CD4-positive, CD25-positive, alpha-beta regulatory T cell (primary cell): ENCODE measurements around the gene PEAK1. TPM values are rescaled to one million over a fixed set of nuclear protein-coding genes. Genes with fewer than 3 reads are reported as not detected.
A peak's percentile ranks its signal among the peaks of the same experiment; 100 is the strongest.

ENCODE experiments used
- ATAC-seq, 2 donors: fragments of 150-1000 bp; cut with Tn5 transposase; one replicate each; pipeline ENCODE4 v1.10.0; 2021; ENCODE audit warnings: low read depth in 2 of 2, moderate number of reproducible peaks in 2 of 2, moderate library complexity in 1 of 2
- DNase-seq, 3 donors: peaks; one replicate each; pipeline versions ENCODE4 v3.0.0 to v3.0.0-alpha.2; 2012 to 2022; ENCODE audit warnings: mixed read lengths in 1 of 3
- H3K27ac ChIP-seq: one replicate; pipeline ENCODE4 v1.7.0; 2013; ENCODE audit warnings: mild to moderate bottlenecking, low read length; ENCODE audit not compliant: insufficient read depth, poor library complexity, severe bottlenecking
- H3K27me3 ChIP-seq: one replicate; pipeline ENCODE4 v1.7.0; 2013; ENCODE audit warnings: low read length; ENCODE audit not compliant: control insufficient read depth, insufficient read depth
- H3K36me3 ChIP-seq: one replicate; pipeline ENCODE4 v1.7.0; 2013; ENCODE audit warnings: mild to moderate bottlenecking, low read length, moderate library complexity; ENCODE audit not compliant: control insufficient read depth, insufficient read depth
- H3K4me1 ChIP-seq: 2 replicates; pipeline ENCODE4 v1.7.0; 2013; ENCODE audit warnings: mild to moderate bottlenecking, low read length; ENCODE audit not compliant: insufficient read depth, control insufficient read depth, poor library complexity, severe bottlenecking
- H3K4me3 ChIP-seq: one replicate; pipeline ENCODE4 v1.7.0; 2013; ENCODE audit warnings: low read depth, mild to moderate bottlenecking, low read length, moderate library complexity
- H3K9me3 ChIP-seq, 2 experiments: 1 replicate in 1 of 2; 2 replicates in 1 of 2; pipeline ENCODE4 v1.7.0; 2013; ENCODE audit warnings: low read length in 2 of 2, mild to moderate bottlenecking in 1 of 2, moderate library complexity in 1 of 2; ENCODE audit not compliant: control insufficient read depth in 2 of 2
- H3K27ac Mint-ChIP-seq, 3 donors: one replicate each; pipeline ENCODE4 v1.8.0; 2020 to 2022; ENCODE audit warnings: mild to moderate bottlenecking in 3 of 3, mixed read lengths in 3 of 3, moderate library complexity in 2 of 3
- H3K27me3 Mint-ChIP-seq: one replicate; pipeline ENCODE4 v1.8.0; 2022; ENCODE audit warnings: mild to moderate bottlenecking, mixed read lengths
- H3K36me3 Mint-ChIP-seq: one replicate; pipeline ENCODE4 v1.8.0; 2020; ENCODE audit warnings: mixed read lengths
- H3K4me1 Mint-ChIP-seq, 4 donors: one replicate each; pipeline ENCODE4 v1.8.0; 2020 to 2022; ENCODE audit warnings: mixed read lengths in 4 of 4, mild to moderate bottlenecking in 1 of 4
- H3K4me3 Mint-ChIP-seq, 4 donors: one replicate each; pipeline ENCODE4 v1.8.0; 2020 to 2022; ENCODE audit warnings: mild to moderate bottlenecking in 4 of 4, mixed read lengths in 4 of 4, moderate library complexity in 3 of 4
- H3K9me3 Mint-ChIP-seq, 7 donors: one replicate each; pipeline ENCODE4 v1.8.0; 2020 to 2022; ENCODE audit warnings: mixed read lengths in 7 of 7, mild to moderate bottlenecking in 3 of 7, moderate library complexity in 2 of 7
- polyA plus RNA-seq, 4 donors: library from polyadenylated mRNA; unstranded; fragments of 300-500 nt; fragmentation: Illumina TruSeq; gene quantifications; one replicate each; pipeline ENCODE4 v1.2.3, GENCODE V29; 2021
- total RNA-seq: library from RNA; stranded (reverse); gene quantifications from one replicate; pipeline ENCODE4 v1.2.3, GENCODE V29; 2022

PEAK1 gene
- total and polyA plus RNA-seq, 5 donors from 2014 or later: 0.15 to 9.6 (median 1.1) TPM

GRCh38 chr15:77349666-77350065, 70.2 kb downstream of the PEAK1 start:
- DNase-seq: no peak

DNA sequence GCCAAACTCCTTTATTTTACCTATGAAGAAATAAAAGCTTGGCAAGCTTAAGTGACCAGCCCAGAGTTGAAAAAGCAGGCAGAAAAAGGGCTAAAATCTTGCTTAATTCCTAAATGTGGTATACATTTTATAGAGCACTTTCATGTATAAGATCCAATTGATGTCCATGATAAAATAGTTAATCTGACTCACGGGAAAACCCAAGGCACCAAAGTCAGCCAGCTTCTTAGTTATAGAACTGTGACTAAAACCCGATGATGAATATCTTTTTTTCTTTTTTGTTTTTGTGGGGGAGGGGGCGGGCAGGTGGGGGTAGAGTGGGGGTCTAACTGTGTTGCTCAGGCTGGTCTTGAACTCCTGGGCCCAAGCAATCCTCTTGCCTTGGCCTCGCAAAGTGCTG, 71.4 kb downstream of the PEAK1 start:
- ATAC-seq (no peak), DNase-seq (no peak)
- Histone ChIP-seq H3K4me1 (no peaks in the 10 kb centered on the region), H3K4me3 (no peak overlapping the region), H3K36me3 (no peaks in the 10 kb centered on the region), H3K27me3 (no peaks in the 10 kb centered on the region), H3K27ac (no peak overlapping the region), H3K9me3 (no peaks in the 10 kb centered on the region)
- peaks cover 0 to 2% (median 0%) of the 10 kb centered on the region in 7 donors for H3K9me3 Mint-ChIP-seq
- H3K36me3 Mint-ChIP-seq: peaks cover 4% of the 10 kb centered on the region
- peak overlapping the region in 1 of 3 donors; percentile 43 for H3K27ac Mint-ChIP-seq
- H3K4me3 Mint-ChIP-seq: no peak overlapping the region
- H3K4me1 Mint-ChIP-seq: peaks cover 0 to 2% (median 0%) of the 10 kb centered on the region in 4 donors
- H3K27me3 Mint-ChIP-seq: no peaks in the 10 kb centered on the region

More at GRCh38 chr15:77349666-77350065, 70.2 kb downstream of the PEAK1 start:
- peaks cover 0 to 4% (median under 1%) of the 10 kb centered on the region in 4 donors for H3K4me1 Mint-ChIP-seq
- H3K27ac ChIP-seq: no peak overlapping the region
- no peak overlapping the region for H3K4me3 Mint-ChIP-seq
- H3K9me3 Mint-ChIP-seq: no peaks in the 10 kb centered on the region
- no peaks in the 10 kb centered on the region for H3K27me3 ChIP-seq
- H3K36me3 ChIP-seq: no peaks in the 10 kb centered on the region
- no peak overlapping the region for H3K4me3 ChIP-seq
- no peaks in the 10 kb centered on the region for H3K27me3 Mint-ChIP-seq
- H3K27ac Mint-ChIP-seq: no peak overlapping the region
- ATAC-seq: no peak
- H3K36me3 Mint-ChIP-seq: peaks cover 4% of the 10 kb centered on the region
- H3K9me3 ChIP-seq: no peaks in the 10 kb centered on the region
- no peaks in the 10 kb centered on the region for H3K4me1 ChIP-seq

DNA sequence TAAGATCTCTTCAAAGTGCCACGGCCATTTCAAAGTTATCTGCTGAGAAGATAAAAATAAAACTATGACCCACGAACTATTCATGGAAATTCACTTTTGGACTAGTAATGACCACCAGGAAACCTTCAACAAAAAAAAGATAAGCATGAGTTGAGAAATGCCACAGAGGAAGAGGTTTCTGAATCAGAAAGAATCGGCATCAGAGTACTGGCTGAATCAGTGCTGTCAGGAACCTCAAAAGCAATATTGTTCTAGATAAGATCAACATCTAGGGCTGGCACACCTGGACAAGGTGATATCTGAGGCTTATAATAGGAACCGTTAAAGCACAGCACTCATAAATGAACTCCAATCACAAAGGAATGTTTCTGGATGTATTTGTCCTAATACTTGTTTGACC, 72.7 kb downstream of the PEAK1 start:
- no peak overlapping the region for H3K27ac ChIP-seq
- Mint-ChIP-seq H3K36me3 (peaks cover 6% of the 10 kb centered on the region), H3K4me3 (no peak overlapping the region), H3K9me3 (peaks cover 0 to 2% (median 0%) of the 10 kb centered on the region in 7 donors), H3K27ac (no peak overlapping the region), H3K4me1 (peaks cover 0 to 2% (median 0%) of the 10 kb centered on the region in 4 donors), H3K27me3 (no peaks in the 10 kb centered on the region)
- no peaks in the 10 kb centered on the region for H3K36me3 ChIP-seq
- no peaks in the 10 kb centered on the region for H3K27me3 ChIP-seq
- DNase-seq: no peak
- no peaks in the 10 kb centered on the region for H3K9me3 ChIP-seq
- no peak for ATAC-seq
- H3K4me1 ChIP-seq: no peaks in the 10 kb centered on the region
- H3K4me3 ChIP-seq: no peak overlapping the region

- DNase-seq (no peak), ATAC-seq (no peak)
- Mint-ChIP-seq H3K27ac (no peak overlapping the region), H3K4me1 (peaks cover 0 to 2% (median 0%) of the 10 kb centered on the region in 4 donors), H3K36me3 (peaks cover 11% of the 10 kb centered on the region), H3K9me3 (peaks cover 0 to 6% (median 2%) of the 10 kb centered on the region in 7 donors), H3K4me3 (no peak overlapping the region), H3K27me3 (no peaks in the 10 kb centered on the region)
- no peaks in the 10 kb centered on the region for H3K9me3 ChIP-seq
- H3K27ac ChIP-seq: no peak overlapping the region
- no peaks in the 10 kb centered on the region for H3K27me3 ChIP-seq
- no peaks in the 10 kb centered on the region for H3K36me3 ChIP-seq
- H3K4me3 ChIP-seq: no peak overlapping the region
- no peaks in the 10 kb centered on the region for H3K4me1 ChIP-seq
These were observed 73.5 kb downstream of the PEAK1 start for GRCh38 chr15:77346245-77347036.

- peaks cover 0 to 2% (median 0%) of the 10 kb centered on the region in 4 donors for H3K4me1 Mint-ChIP-seq
- H3K27ac Mint-ChIP-seq: no peak overlapping the region
- no peak for ATAC-seq
- Histone ChIP-seq H3K9me3 (no peaks in the 10 kb centered on the region), H3K4me1 (no peaks in the 10 kb centered on the region), H3K36me3 (no peaks in the 10 kb centered on the region), H3K4me3 (no peak overlapping the region), H3K27ac (no peak overlapping the region), H3K27me3 (no peaks in the 10 kb centered on the region)
- no peaks in the 10 kb centered on the region for H3K27me3 Mint-ChIP-seq
- peaks cover 0 to 8% (median 3%) of the 10 kb centered on the region in 7 donors for H3K9me3 Mint-ChIP-seq
- no peak for DNase-seq
- peaks cover 11% of the 10 kb centered on the region for H3K36me3 Mint-ChIP-seq
- H3K4me3 Mint-ChIP-seq: no peak overlapping the region
These were observed 77.1 kb downstream of the PEAK1 start for GRCh38 chr15:77342807-77343206.

DNA sequence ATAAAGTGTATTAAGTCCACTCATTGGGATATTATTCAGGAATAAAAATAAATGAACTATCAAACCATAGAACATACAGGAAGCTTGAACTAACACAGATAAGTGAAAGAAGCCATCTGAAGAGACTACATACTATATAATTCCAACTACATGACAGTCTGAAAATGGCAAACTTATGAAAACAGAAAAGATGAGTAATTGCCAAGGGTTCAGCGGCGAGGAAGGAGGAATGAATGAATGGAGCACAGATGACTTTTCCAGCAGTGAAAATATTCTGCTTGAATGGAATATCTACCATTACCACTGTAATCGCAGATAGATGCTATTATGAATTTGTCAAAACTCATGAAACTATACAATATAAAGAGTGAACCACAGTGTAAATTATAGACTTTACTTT, 79.7 kb downstream of the PEAK1 start:
- Mint-ChIP-seq H3K4me1 (no peaks in the 10 kb centered on the region), H3K9me3 (peaks cover 0 to 8% (median 3%) of the 10 kb centered on the region in 7 donors), H3K4me3 (no peak overlapping the region), H3K27me3 (no peaks in the 10 kb centered on the region), H3K27ac (no peak overlapping the region), H3K36me3 (peaks cover 7% of the 10 kb centered on the region)
- no peak for ATAC-seq
- Histone ChIP-seq H3K27me3 (no peaks in the 10 kb centered on the region), H3K27ac (no peak overlapping the region), H3K36me3 (no peaks in the 10 kb centered on the region), H3K9me3 (no peaks in the 10 kb centered on the region), H3K4me3 (no peak overlapping the region), H3K4me1 (no peaks in the 10 kb centered on the region)
- DNase-seq: no peak

- Histone ChIP-seq H3K4me1 (no peaks in the 10 kb centered on the region), H3K27me3 (no peaks in the 10 kb centered on the region), H3K36me3 (no peaks in the 10 kb centered on the region), H3K27ac (no peak overlapping the region), H3K4me3 (no peak overlapping the region), H3K9me3 (no peaks in the 10 kb centered on the region)
- Mint-ChIP-seq H3K36me3 (no peaks in the 10 kb centered on the region), H3K4me3 (no peak overlapping the region), H3K4me1 (no peaks in the 10 kb centered on the region), H3K27me3 (no peaks in the 10 kb centered on the region), H3K27ac (no peak overlapping the region), H3K9me3 (peaks cover 0 to 2% (median 0%) of the 10 kb centered on the region in 7 donors)
- DNase-seq (no peak), ATAC-seq (no peak)
These were observed 83.9 kb downstream of the PEAK1 start for GRCh38 chr15:77336006-77336405.

GRCh38 chr15:77335298-77335697, 84.6 kb downstream of the PEAK1 start:
- Mint-ChIP-seq H3K27me3 (no peaks in the 10 kb centered on the region), H3K4me3 (no peak overlapping the region), H3K27ac (no peak overlapping the region), H3K9me3 (peaks cover 0 to 1% (median 0%) of the 10 kb centered on the region in 7 donors), H3K36me3 (no peaks in the 10 kb centered on the region), H3K4me1 (no peaks in the 10 kb centered on the region)
- Histone ChIP-seq H3K4me1 (no peaks in the 10 kb centered on the region), H3K36me3 (no peaks in the 10 kb centered on the region), H3K4me3 (no peak overlapping the region), H3K27ac (no peak overlapping the region), H3K27me3 (no peaks in the 10 kb centered on the region), H3K9me3 (no peaks in the 10 kb centered on the region)
- ATAC-seq: no peak
- no peak for DNase-seq
